Lower leg skin (tissue), 4 donors: ENCODE measurements around the gene ZSWIM4. TPM values are rescaled to one million over a fixed set of nuclear protein-coding genes. Genes with fewer than 3 reads are reported as not detected.
"Not testable (repeated sequence)": the region's sequence is repeated elsewhere in the genome, so short reads cannot be mapped to it uniquely, and the experiment has no call there.

ENCODE experiments used
- DNase-seq, 2 donors: peaks; one replicate each; pipeline ENCODE4 v3.0.0-alpha.2; 2019; ENCODE audit warnings: low spot score in 2 of 2
- H3K4me3 ChIP-seq: fragments of 200-600 bp; sonication (generic); 2 replicates; pipeline ENCODE4 v1.5.1; 2017; ENCODE audit warnings: mild to moderate bottlenecking, low read depth; ENCODE audit not compliant: poor library complexity, severe bottlenecking
- POLR2A ChIP-seq, 2 donors: fragments of 450-650 bp; IDR thresholded peaks; one replicate each; pipeline ENCODE4 v1.6.1; 2016 to 2017; ENCODE audit warnings: antibody characterized with exemption in 2 of 2, mild to moderate bottlenecking in 1 of 2, moderate library complexity in 1 of 2
- WGBS, 2 donors: methylation state at CpG; one replicate each; pipeline ENCODE4 v1.1.5; 2018; 5-methylcytosine and 5-hydroxymethylcytosine counted together
- intact Hi-C: fragments of 100-400 bp; cut with DNase I; formaldehyde crosslinking; loops from one replicate; pipeline ENCODE4 v1.15.0; 2023; ENCODE audit warnings: low total_unique reads
- total RNA-seq, 4 donors: library from RNA; depleted of rRNA; stranded (reverse); fragments of >200 nt; gene quantifications; one replicate each; pipeline ENCODE4 v1.1.0, GENCODE V29; 2016
- TF ChIP-seq, protein P1 (sequence below), 3 donors: fragments of 450-650 bp; IDR thresholded peaks; one replicate each; pipeline ENCODE4 v1.5.1; 2016; ENCODE audit warnings: antibody characterized with exemption in 3 of 3, mild to moderate bottlenecking in 3 of 3, moderate library complexity in 2 of 3

The ZSWIM4 gene
- total RNA-seq, 4 donors from 2014 or later, result 22.3 to 29.9 (median 23.3) TPM

DNA sequence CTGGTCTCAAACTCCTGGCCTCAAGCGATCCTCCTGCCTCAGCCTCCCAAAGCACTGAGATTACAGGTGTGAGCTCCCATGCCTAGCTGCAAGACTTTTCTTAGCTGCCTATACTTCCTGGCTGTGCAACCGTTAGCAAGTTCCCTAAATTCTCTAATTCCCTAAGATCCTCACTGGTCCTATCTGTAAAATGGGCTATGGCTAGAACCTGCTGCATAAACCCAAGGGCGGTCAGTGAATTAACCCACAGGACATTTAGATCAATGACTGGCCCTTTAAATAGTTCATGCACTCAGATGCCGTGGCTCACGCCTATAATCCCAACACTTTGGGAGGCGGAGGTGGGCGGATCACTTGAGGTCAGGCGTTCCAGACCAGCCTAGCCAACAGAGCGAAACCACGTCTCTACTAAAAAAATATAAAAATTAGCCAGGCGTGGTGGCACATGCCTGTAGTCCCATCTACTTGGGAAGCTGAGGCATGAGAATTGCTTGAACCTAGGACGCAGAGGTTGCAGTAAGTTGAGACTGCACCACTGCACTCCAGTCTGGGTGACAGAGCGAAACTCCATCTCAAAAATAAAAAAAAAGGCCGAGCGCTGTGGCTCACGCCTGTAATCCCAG, 25.1 kb upstream of the ZSWIM4 start:
- WGBS, 2 donors, result 87 to 89% methylated on average over 16 of the region's 16 CpGs
- DNase-seq, result no peak
- no peak for TF ChIP-seq POLR2A (IDR thresholded peaks at IDR 0.05)
- TF ChIP-seq, protein P1, sequence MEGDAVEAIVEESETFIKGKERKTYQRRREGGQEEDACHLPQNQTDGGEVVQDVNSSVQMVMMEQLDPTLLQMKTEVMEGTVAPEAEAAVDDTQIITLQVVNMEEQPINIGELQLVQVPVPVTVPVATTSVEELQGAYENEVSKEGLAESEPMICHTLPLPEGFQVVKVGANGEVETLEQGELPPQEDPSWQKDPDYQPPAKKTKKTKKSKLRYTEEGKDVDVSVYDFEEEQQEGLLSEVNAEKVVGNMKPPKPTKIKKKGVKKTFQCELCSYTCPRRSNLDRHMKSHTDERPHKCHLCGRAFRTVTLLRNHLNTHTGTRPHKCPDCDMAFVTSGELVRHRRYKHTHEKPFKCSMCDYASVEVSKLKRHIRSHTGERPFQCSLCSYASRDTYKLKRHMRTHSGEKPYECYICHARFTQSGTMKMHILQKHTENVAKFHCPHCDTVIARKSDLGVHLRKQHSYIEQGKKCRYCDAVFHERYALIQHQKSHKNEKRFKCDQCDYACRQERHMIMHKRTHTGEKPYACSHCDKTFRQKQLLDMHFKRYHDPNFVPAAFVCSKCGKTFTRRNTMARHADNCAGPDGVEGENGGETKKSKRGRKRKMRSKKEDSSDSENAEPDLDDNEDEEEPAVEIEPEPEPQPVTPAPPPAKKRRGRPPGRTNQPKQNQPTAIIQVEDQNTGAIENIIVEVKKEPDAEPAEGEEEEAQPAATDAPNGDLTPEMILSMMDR (IDR thresholded peaks at IDR 0.05), result no peak
- intact Hi-C loops, result no loop called here
- no peak overlapping the region for H3K4me3 ChIP-seq

DNA sequence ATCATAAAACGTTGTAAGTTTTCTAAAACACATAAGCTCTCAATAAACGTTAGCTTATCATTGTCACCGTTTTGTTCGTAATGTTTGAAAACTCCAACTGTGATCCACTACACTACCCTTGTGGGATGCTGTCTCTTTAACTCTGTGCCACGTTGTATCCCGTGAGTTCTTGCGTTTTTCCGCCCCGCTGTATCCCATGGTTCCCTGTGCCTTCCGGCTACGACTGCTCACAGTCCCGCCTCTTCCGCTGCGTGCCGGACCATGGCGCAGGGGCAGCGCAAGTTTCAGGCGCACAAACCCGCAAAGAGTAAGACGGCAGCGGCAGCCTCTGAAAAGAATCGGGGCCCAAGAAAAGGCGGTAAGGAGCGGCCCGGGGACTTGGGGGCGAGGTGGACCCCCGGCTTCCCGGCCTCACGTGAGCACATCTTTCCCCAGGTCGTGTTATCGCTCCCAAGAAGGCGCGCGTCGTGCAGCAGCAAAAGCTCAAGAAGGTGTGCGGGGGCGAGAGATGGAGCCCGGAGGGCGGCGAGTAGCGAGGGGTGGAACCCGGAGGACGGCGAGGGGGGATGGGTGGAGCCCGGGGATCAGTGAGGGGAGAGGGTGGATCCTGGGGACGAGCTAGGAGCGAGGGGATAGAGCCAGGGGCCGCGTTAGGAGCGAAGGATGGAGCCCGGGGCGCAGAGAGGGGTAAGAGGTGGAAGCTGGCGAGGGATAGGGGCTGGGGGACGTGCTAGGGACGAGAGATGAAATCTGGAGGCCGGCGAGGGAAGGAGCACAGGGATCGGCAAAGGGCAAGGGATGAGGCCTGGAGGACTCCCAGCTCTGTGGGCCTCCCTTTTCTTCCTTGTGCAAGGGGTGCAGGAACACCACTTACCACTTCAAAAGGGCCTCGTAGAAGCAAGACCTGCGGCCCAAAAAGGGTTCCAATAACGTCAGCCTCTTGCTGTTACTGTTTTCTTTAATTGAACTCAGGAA, 20.7 kb upstream of the ZSWIM4 start, which contains the start of gene C19orf53:
Gene C19orf53, plus strand, starts transcription at position 240 of the 975 bp plus-strand sequence. Its CDS starts 22 bp downstream, at position 262.
- peak; percentile 89 to 97 for DNase-seq
- TF ChIP-seq, protein P1 (IDR thresholded peaks at IDR 0.05), result no peak
- peak in 1 of 2 donors; percentile 80 for TF ChIP-seq POLR2A (IDR thresholded peaks at IDR 0.05)
- intact Hi-C loops, result no loop called here
- 0 to 1% methylated on average over 58 to 61 of the region's 61 CpGs for WGBS, 2 donors
- peak within 1 kb of the TSS; percentile 91 for H3K4me3 ChIP-seq

DNA sequence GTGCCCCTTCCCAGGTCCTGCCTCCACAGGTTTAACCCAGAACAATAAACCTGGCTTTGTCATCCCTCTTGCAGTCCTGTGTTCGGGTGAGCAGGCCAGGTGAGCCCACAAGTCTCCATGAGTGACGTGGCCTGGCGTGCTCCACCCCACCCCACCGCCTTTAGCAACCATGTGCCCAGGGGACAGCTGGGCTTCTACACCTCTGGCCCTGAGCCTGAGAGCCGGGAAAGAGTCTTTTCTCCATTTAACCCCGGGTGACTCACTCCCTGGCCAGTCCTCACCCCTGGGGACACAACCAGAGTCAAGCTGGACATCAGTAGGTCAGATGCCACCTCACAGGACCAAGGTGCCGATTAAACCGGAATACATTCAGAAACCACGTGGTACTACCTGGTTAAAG, 16.8 kb upstream of the ZSWIM4 start:
- TF ChIP-seq, protein P1 (IDR thresholded peaks at IDR 0.05), result no peak
- TF ChIP-seq POLR2A (IDR thresholded peaks at IDR 0.05), result no peak
- no peak overlapping the region for H3K4me3 ChIP-seq
- DNase-seq, result no peak
- intact Hi-C loops, result no loop called here
- WGBS, 2 donors, result 84 to 86% methylated on average over 9 of the region's 9 CpGs

DNA sequence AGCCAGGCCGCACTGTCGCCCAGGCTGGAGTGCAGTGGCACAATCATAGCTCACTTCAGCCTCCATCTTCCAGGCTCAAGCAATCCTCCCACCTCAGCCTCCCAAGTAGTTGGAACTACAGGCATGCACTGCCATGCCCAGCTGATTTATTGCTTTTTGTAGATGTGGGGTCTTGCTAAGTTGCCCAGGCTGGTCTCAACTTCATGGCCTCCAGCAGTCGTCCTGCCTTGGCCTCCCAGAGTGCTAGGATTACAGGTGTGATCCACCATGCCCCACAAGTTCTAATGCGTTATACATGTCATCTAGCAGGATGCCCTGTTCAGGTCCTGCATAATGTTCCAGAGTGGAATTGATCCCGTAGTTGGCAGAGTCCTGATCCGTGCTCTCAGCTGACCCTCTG, 16.4 kb upstream of the ZSWIM4 start:
- H3K4me3 ChIP-seq, result no peak overlapping the region
- intact Hi-C loops, result no loop called here
- no peak for TF ChIP-seq POLR2A (IDR thresholded peaks at IDR 0.05)
- TF ChIP-seq, protein P1 (IDR thresholded peaks at IDR 0.05), result no peak
- WGBS, 2 donors, result 91 to 93% methylated on average over 6 of the region's 6 CpGs
- no peak for DNase-seq

DNA sequence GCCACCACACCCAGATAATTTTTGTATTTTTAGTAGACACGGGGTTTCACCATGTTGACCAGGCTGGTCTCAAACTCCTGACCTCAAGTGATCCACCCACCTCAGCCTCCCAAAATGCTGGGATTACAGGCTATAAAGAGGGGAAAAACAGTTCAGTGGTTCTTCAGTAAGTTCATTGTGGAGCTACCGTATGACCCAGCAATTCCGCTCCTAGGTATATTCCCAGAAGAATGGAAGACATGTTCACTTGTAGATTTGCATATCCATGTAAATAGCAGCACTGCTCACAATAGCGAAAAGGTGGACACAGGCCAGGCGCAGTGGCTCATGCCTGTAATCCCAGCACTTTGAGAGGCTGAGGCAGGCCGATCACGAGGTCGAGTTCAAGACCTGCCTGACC, 15.4 kb upstream of the ZSWIM4 start:
- intact Hi-C loops, DNase-seq: not testable (repeated sequence)
- 95 to 96% methylated on average over 8 of the region's 8 CpGs for WGBS, 2 donors

DNA sequence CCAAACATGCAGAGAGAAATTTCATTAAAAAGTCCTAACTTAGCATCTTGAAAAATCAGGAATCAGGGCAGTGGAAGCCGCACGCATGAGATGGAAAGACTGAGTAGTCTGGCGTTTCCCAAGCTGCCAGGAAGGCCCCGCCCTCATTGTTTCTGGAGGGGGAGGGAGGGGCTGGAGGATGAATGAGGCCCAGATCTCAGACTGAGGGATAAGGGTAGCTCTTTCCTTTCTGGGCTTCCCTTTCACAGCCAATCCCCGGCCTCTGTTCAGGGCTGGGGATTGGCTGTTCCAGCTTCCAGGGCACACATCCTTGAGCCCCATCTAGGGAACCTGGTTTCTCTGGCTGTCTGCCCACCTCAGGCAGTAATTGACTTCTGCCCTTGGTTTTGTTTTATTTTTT, 13.7 kb upstream of the ZSWIM4 start:
- DNase-seq, result peak; percentile 80 to 96
- H3K4me3 ChIP-seq, result no peak overlapping the region
- WGBS, 2 donors, result 4 to 6% methylated on average over 5 of the region's 5 CpGs
- TF ChIP-seq, protein P1 (IDR thresholded peaks at IDR 0.05), result no peak
- no peak for TF ChIP-seq POLR2A (IDR thresholded peaks at IDR 0.05)
- intact Hi-C loops, result no loop called here

More for the DNA sequence above, 15.4 kb upstream of the ZSWIM4 start:
- H3K4me3 ChIP-seq, result not testable (repeated sequence)
